GM18511 (cell line): ENCODE results near the gene SCRT2.

ENCODE experiments used
- ATAC-seq: cut with Tn5 transposase; IDR thresholded peaks from one replicate; pipeline ENCODE4 v1.9.1; 2021; ENCODE audit warnings: mild to moderate bottlenecking, moderate library complexity; ENCODE audit not compliant: unreplicated experiment

SCRT2 gene

GRCh38 chr20:672963-673602 is 2.5 kb downstream of the SCRT2 start:
- ATAC-seq = no peak

- ATAC-seq = no peak
These were observed 4.2 kb downstream of the SCRT2 start for GRCh38 chr20:671252-672030.

- no peak for ATAC-seq
These were observed 6.0 kb downstream of the SCRT2 start for GRCh38 chr20:669573-669972.

- ATAC-seq = no peak
These were observed 7.0 kb downstream of the SCRT2 start for GRCh38 chr20:668638-669037.

- no peak for ATAC-seq
These were observed 7.6 kb downstream of the SCRT2 start for GRCh38 chr20:668050-668449.

- ATAC-seq = no peak
These were observed 8.1 kb downstream of the SCRT2 start for GRCh38 chr20:667351-668034.

- no peak for ATAC-seq
These were observed 8.7 kb downstream of the SCRT2 start for GRCh38 chr20:666877-667276.

- ATAC-seq = no peak
These were observed 10.3 kb downstream of the SCRT2 start for GRCh38 chr20:665276-665675.

- ATAC-seq = no peak
These were observed 11.0 kb downstream of the SCRT2 start for GRCh38 chr20:664576-664975.

- ATAC-seq = no peak
These were observed 11.5 kb downstream of the SCRT2 start for GRCh38 chr20:664151-664550.

- no peak for ATAC-seq
These were observed 12.1 kb downstream of the SCRT2 start for GRCh38 chr20:663315-664090.

GRCh38 chr20:662277-663192 is 13.1 kb downstream of the SCRT2 start:
- ATAC-seq = no peak

- no peak for ATAC-seq
These were observed 13.9 kb downstream of the SCRT2 start for GRCh38 chr20:661474-662270.

GRCh38 chr20:658731-659291 is 16.8 kb downstream of the SCRT2 start:
- no peak for ATAC-seq

GRCh38 chr20:658202-658601 is 17.4 kb downstream of the SCRT2 start:
- no peak for ATAC-seq

- no peak for ATAC-seq
These were observed 19.6 kb downstream of the SCRT2 start for GRCh38 chr20:655726-656624.

GRCh38 chr20:654417-654750 is 21.2 kb downstream of the SCRT2 start:
- no peak for ATAC-seq
